NCI-H69 (cell line): ENCODE results near the gene UGT1A7.
"Not testable (repeated sequence)": the region's sequence is repeated elsewhere in the genome, so short reads cannot be mapped to it uniquely, and the experiment has no call there.

Experiments used
- DNase-seq: peaks from one replicate; lab custom pipeline; 2025; lab: John Stamatoyannopoulos, UW

UGT1A7 gene

GRCh38 chr2:233712611-233713261 lies 31.0 kb downstream of the UGT1A7 start, which contains the start of gene UGT1A5:
TSS of gene UGT1A5 (plus strand) at chr2:233712907. CDS start at chr2:233712992, 85 bp downstream.
- no peak for DNase-seq

DNA sequence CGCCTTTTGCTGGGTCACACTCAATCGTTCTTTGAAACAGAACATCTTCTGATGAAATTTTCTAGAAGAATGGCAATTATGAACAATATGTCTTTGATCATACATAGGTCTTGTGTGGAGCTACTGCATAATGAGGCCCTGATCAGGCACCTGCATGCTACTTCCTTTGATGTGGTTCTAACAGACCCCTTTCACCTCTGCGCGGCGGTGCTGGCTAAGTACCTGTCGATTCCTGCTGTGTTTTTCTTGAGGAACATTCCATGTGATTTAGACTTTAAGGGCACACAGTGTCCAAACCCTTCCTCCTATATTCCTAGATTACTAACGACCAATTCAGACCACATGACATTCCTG lies 31.5 kb downstream of the UGT1A7 start:
- no peak for DNase-seq

GRCh38 chr2:233714121-233714520 lies 32.4 kb downstream of the UGT1A7 start:
- DNase-seq = no peak

GRCh38 chr2:233718552-233718951 lies 36.9 kb downstream of the UGT1A7 start, which contains the start of gene UGT1A4:
TSS of gene UGT1A4 (plus strand) at chr2:233718736. CDS start at chr2:233718821, 85 bp downstream.
- no peak for DNase-seq

GRCh38 chr2:233728723-233729301 lies 47.1 kb downstream of the UGT1A7 start, which contains the start of gene UGT1A3:
TSS of gene UGT1A3 (plus strand) at chr2:233729042. CDS start at chr2:233729127, 85 bp downstream.
- DNase-seq = no peak

- DNase-seq = not testable (repeated sequence)
These were observed 55.4 kb downstream of the UGT1A7 start for GRCh38 chr2:233736868-233737653.

GRCh38 chr2:233740870-233741269 lies 59.2 kb downstream of the UGT1A7 start:
- DNase-seq = no peak

- DNase-seq = no peak
These were observed 62.0 kb downstream of the UGT1A7 start for GRCh38 chr2:233743464-233744259.

GRCh38 chr2:233745073-233745755 lies 63.5 kb downstream of the UGT1A7 start:
- DNase-seq = no peak

- not testable (repeated sequence) for DNase-seq
These were observed 64.1 kb downstream of the UGT1A7 start for GRCh38 chr2:233745838-233746237.

- no peak for DNase-seq
These were observed 65.0 kb downstream of the UGT1A7 start for GRCh38 chr2:233746475-233747282.

GRCh38 chr2:233747283-233747544 lies 65.5 kb downstream of the UGT1A7 start:
- DNase-seq = no peak

DNA sequence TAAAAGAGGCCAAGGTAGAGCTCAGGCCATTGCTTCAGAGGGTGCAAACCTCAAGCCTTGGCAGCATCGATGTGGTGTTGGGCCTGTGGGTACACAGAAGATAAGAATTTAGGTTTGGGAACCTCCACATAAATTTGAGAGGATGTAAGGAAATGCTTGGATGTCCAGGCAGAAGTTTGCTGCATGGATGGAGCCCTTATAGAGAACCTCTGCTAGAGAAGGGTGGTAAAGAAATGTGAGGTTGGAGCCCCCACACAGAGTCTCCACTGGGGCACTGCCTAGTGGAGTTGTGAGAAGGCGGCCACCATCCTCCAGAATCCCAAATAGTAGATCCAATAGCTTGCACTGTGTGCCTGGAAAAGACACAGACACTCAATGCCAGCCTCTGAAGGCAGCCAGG lies 69.0 kb downstream of the UGT1A7 start:
- DNase-seq = not testable (repeated sequence)

GRCh38 chr2:233751212-233752009 lies 69.7 kb downstream of the UGT1A7 start:
- not testable (repeated sequence) for DNase-seq

DNA sequence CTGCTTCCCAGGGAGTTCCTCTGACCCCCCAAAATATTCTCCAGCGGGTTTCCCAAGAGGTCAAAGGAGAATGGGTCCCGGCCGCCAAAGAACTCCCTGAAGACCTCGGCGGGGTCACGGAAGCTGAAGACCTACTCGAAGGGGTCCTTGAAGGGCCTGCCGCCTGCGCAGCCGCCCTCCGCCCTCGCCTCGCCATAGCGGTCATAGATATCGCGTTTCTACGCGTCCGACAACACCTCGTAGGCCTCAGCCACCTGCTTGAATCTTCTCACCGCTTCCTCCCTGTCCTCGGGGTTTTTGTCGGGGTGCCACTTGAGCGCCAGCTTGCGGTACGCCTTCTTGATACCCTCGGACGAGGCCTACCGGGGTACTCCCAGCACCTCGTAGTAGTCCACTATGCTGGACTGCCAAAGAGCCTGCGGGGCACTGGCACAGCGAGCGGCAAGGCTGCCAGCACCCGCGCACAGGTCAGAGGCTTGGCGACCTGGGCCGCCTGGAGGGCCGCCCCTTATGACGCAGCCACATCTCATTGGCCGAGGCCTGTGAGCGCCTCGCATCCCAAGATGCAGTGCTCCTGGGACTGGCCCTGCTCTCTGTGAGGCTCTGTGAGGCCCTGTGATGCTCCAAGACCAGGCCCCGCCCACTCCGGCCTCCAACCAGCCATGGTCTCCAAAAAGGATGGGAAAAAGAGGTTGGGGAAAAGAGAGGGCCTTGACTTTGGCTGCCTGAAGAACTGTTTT lies 73.3 kb downstream of the UGT1A7 start:
- DNase-seq = no peak

GRCh38 chr2:233756429-233757081 lies 74.9 kb downstream of the UGT1A7 start:
- no peak for DNase-seq

DNA sequence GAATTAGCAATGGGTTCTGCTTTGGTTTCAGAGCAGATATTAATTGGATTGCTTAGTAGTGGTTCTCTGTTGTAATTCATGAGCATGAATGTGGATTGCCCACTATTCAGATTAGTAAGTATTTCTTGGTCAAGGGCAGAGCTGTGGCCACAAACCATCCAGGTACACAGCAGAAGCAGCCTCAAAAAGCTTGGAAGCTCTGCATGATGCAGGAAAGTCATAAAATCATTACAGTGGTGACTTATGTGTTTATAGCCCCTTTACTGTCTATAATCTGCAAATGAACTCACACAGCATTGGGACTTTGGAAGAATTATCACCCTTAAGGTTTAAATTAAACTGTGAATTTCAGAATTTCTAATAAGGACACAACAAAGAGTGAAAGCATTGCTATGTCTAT lies 76.4 kb downstream of the UGT1A7 start:
- DNase-seq = no peak

DNA sequence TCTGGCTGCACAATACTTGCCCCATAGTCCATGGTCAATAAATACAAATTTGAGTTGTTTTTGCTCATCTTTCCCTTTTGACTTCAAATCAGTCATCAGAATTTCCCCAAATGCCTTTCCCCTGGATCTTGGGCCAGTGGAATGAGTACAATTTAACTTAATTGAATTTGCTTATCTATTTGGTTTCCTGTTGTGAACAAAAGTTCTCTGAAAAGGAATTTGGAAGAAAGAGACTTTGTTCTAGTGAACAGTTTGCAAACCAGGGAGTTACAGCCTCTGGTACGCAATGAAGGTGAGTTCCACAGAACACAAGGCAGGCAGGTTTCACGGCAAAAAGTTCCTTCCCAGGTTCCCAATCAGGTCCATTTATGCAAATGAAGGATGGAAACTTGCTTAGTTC lies 77.1 kb downstream of the UGT1A7 start:
- no peak for DNase-seq

- DNase-seq = no peak
These were observed 78.3 kb downstream of the UGT1A7 start, which contains the start of gene UGT1A1 for GRCh38 chr2:233760043-233760442. TSS of gene UGT1A1 (plus strand) at chr2:233760270. CDS start at chr2:233760288, 18 bp downstream.
